HG02571 (cell line): ENCODE measurements around the gene JADE2.
A peak's percentile ranks its signal among the peaks of the same experiment; 100 is the strongest.
"Not testable (repeated sequence)": the region's sequence is repeated elsewhere in the genome, so short reads cannot be mapped to it uniquely, and the experiment has no call there.

Experiments
- ATAC-seq: cut with Tn5 transposase; IDR thresholded peaks from one replicate; pipeline ENCODE4 v1.9.1; 2021; ENCODE audit warnings: mild to moderate bottlenecking, moderate library complexity; ENCODE audit not compliant: unreplicated experiment

JADE2 gene

DNA sequence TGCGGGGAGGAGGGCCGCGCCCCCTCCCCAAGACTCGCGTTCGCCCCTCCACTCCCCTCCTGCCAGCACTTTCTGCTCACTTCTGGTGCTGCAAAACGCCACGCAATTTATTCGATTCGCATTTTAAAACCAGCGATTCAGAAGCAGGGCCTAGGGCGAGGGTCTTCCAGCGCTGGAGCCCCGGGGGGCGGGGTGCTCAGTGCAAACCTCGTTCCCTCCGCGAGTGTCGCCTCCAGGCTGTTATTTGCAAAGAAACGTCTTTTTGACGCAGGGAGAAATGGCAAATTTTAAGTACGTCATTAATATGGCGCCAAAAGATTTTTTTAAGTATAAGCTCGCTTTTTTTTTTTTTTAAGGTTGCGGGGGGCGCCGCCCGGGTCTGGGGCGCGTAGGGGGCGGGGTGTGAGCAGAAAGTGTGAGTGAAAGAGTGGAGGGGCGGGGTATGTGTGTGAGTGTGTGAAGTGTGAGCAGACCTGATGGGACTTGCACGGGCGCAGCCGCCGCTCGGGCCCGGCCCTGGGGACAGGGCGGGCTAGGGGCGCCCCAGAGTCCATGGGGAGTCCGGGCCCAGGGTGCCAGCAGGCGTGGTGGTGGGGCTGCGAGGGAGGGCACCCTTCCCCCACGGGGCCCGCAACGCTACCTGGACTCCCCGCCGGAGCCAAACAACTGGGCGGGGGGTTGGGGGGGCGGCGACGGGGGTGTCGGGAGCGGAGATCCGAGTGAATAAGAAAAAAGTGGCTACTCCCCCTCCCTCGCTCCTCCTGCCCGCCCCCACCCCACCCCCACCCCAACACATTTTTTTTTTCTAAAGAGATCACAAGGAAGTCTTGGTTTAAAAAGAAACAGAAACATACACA lies at the start of gene JADE2:
Gene JADE2, plus strand, starts transcription at position 845 of the 857 bp plus-strand sequence. CDS start 10,188 bp downstream, outside the sequence.
- peak; percentile 39 for ATAC-seq

DNA sequence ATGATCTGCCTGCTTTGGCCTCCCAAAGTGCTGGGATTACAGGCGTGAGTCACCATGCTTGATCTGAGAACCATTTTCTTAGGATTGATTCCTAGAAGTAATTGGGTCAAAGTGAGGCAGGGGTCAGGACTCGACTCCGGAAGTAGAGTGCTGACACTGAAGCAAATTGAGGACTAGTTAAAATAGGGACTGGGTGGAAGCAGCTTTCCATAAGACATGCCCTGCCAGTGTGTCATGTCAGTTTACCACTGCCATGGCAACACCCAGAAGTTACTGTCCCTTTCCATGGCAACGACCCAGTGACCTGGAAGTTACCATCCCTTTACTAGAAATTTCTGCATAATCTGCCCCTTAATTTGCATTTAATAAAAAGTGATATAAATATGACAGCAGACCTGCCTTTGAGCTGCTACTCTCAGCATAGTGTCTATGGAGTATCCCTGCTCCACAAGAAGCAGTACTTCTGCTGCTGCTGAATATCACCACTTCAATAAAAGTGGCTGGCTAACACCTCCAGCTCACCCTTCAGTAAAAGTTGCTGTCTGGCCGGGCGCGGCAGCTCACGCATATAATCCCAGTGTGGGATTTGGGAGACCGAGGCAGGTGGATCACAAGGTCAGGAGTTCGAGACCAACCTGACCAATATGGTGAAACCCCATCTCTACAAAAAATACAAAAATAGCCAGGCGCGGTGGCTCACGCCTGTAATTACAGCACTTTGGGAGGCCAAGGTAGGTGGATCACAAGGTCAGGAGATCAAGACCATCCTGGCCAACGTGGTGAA lies 47.8 kb upstream of the JADE2 start:
- no peak for ATAC-seq

DNA sequence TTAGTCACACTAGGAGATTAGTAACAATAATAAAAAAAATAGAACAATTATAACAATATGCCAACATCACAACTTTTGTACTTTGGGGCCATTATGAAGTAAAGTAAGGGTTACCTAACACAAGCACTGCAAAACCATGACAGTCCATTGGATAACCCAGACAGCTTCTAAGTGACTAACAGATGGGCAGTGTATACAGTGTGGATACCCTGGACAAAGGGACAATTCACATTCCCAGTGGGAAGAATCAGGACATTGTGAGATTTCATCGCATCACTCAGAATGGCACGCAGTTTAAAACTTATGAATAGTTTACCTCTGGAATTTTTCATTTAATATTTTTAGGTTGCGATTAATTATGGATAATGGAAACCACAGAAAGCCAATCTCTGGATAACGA lies 45.6 kb upstream of the JADE2 start:
- no peak for ATAC-seq

DNA sequence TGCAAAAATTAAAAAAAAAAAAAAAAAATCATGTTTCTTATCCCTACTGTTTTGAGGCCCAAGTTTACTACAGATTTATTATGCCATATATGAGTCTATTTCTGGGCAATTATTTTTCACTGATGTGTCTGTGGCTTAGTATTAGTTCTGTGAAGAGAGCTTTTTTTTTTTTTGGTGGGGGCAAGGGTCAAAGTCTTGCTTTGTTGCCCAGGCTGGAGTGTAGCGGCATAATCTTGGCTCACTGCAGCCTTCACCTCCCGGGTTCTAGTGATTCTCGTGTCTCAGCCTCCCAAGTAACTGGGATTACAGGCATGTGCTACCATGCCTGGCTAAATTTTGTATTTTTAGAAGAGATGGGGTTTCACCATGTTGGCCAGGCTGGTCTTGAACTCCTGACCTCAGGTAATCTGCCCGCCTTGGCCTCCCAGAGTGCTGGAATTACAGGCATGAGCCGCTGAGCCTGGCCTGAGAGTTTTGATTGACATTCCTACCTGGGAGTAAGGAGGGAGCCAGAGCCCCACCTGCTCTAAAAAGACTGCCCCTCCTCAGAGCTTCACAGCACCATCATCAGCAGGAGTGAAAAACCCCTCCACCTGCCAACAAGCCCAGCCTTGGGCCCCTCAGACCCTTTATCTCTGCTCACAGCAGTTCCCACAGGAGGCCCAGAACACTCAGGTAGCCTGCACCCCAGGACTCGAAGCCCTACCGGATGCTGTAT lies 36.1 kb upstream of the JADE2 start:
- ATAC-seq, result no peak

DNA sequence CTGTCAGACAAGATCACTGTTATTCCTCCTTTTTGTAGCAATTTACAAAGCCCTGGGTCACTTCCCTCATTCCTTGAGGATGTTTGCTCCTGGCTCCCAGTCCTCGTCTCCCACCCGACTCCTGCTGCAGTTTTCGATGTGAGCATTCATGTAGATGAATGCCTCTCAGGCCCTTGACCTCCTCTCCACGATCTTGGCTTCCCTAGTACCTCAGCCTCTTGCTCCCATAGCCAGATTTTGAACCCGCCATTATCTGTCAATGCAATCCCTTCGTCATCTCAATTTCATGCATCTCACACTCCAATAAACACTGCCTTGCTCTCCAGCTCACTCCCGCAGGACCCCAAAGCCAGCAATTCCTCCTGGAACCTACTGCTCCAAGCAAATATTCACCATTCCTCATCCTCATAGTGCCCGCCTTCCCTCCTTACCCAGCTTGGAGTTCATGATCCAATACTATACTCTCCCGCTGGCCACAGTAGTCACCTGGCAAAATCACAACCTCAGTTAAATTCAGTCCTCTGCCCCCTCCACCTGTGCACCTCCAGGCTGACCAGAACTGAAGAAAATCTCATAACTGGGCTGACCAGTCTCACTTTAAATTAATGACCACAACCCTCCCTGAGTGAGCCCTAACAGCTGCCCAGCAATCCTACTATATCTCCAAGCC lies 35.1 kb upstream of the JADE2 start:
- ATAC-seq, result no peak

DNA sequence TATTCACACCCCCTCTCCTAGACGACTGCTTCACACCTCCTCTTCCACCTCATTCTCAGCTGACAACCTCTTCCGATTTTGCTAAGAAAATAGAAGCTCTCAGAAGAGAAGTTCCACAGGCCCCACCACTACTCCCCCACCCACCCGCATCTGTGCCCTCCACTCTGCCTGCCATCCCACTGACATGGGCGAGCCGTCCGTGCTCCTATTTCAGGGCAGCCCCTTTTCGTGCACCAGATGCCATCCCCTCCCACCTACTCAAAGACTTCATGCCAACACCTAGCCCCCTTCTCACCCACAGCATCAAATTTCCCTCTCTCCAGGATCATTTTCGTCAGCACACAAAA lies 34.6 kb upstream of the JADE2 start:
- ATAC-seq, result no peak

DNA sequence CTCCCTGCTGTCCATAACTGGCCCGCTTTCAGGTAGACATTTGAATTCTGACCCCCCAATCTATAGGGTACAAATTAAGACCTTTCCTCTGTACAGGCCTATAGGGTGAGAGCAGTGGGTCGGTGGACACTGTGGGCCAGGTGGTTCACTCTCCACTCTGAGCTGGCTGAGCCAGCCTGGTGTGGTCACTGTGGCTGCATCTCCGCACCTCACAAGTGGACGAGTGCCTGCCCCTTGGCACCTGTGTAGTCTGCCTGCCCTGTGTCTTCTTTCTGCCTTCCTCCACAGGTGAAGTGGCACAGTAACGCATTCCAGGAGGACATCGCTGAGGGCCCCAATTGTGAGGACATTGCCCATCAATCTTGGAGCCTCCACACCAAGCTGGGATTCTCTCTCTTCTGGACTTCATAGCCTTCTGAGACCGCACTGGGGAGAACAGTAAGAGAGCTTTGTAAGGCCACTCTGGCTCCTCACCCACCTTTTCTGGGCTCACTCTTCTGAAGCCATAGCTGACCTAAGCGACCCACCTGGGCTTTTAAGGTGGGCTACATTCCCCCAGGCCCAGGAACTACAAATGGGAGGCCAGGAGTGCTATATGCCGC lies 33.5 kb upstream of the JADE2 start:
- no peak for ATAC-seq

DNA sequence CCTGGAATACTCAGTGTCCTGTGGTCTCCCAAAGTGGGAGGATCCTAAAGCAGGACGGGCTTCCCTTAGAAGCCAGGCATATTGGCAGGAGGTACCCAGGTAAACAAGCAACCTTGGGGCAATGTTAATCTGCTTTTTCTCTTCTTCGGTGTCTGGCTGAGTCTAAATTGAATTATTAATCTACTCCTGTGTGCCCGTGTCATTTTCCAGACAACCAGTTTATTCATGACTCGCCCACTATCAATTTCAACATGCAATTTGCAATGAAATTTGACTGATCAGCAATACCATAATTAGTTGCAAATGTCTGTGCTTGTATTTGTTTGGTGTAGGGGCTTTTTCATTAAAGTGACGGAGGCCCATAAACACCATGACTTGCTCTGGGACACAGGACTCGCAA lies 32.9 kb upstream of the JADE2 start:
- ATAC-seq, result no peak

DNA sequence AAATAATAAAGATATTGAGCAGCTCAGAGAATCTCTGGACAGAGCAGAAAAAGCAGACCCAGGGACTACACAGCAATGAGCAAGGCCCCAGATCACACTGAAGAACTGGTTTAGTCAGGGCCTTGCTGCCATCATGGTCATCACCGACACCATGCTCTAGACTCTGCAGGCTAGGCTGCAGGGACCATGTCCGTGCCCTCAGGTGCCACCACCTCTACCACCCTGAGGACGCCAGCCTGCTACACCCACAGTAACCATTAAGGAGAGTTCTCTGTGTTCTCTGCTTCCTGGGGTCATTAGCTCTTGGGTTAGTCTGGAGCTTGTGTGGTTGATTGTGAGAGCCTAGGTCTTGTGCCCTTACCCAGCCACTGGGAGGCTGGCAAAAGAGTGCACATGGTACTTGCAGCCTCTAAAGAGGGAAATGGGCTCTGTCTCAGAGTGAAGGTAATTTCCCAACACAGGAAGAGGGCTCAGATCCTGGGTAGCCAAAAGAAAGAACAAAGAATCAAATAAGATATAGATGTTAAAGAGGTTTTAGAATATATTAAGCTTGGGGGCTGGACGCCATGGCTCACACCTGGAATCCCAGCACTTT lies 31.9 kb upstream of the JADE2 start:
- ATAC-seq, result no peak

DNA sequence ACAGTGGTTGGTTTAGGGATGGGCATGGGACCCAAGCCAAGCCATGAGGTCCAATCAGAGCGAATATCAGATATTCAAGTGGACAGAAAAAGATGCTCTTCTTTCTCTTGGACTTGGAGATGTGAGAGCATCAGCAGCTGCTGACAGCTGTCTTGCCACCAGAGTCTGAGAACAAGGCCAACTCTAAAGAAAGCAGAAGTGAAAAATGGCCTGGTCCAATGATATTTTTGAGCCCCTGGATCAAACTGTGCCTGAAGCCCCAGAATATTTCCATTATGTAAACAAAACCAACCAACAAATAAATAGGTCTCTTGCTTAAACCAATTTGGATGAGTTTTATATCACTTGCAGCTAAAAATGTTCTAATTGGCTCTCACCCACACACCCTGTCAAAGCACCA lies 30.7 kb upstream of the JADE2 start:
- no peak for ATAC-seq

DNA sequence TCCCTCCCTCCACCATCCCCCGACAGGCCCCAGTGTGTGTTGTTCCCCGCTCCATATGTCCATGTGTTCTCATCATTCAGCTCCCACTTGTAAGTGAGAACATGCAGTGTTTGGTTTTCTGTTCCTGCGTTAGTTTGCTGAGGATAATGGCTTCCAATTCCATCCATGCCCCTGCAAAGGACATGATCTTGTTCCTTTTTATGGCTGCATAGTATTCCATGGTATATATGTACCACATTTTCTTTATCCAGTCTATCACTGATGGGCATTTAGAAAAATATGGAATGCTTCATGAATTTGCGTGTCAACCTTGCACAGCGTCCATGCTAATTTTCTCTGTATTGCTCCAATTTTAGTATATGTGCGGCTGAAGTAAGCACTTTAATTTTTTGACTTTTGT lies 25.6 kb upstream of the JADE2 start:
- not testable (repeated sequence) for ATAC-seq

DNA sequence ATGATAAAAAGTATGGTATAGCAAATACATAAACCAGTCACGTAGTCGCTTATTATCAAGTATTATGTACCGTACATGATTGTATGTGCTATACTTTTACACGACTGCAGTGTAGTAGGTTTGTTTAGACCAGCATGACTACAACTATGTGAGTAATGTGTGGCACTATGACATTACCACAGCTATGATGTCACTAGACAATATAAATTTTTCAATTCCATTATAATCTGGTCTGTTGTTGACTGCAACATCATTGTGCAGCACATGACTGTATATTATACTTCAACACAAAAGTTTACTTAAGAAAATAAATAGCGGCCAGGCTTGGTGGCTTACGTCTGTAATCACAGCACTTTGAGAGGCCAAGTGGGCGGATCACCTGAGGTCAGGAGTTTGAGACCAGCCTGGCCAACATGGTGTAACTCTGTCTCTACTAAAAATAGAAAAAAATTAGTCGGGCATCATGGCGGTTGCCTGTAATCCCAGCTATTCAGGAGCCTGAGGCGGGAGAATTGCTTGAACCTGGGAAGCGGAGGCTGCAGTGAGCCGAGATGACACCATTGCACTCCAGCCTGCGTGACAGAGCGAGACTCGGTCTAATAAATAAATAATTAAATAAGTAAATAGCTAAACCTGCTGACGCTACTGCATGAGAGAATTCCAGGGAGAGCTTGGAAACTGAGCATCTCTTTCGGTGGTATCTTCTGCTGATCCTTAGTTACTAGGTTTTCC lies 24.6 kb upstream of the JADE2 start:
- no peak for ATAC-seq

DNA sequence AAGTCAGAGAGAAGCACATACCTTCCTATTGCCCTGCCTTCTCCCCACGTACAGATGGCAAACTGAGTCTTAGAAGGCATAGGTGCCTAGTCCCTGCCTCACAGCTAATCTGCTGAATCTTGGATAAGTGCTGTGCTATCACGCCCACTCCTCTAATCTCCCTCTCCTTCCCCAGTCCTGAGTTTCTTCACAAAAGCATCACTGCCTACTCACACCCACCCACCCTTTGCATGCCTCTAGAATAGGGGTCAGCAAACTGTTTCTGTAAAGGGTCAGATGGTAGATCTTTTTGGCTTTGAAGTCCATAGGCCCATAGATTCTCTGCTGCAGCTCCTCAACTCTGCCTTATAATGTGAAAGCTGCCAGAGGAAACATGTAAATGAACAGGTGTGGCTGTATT lies 23.2 kb upstream of the JADE2 start:
- no peak for ATAC-seq

DNA sequence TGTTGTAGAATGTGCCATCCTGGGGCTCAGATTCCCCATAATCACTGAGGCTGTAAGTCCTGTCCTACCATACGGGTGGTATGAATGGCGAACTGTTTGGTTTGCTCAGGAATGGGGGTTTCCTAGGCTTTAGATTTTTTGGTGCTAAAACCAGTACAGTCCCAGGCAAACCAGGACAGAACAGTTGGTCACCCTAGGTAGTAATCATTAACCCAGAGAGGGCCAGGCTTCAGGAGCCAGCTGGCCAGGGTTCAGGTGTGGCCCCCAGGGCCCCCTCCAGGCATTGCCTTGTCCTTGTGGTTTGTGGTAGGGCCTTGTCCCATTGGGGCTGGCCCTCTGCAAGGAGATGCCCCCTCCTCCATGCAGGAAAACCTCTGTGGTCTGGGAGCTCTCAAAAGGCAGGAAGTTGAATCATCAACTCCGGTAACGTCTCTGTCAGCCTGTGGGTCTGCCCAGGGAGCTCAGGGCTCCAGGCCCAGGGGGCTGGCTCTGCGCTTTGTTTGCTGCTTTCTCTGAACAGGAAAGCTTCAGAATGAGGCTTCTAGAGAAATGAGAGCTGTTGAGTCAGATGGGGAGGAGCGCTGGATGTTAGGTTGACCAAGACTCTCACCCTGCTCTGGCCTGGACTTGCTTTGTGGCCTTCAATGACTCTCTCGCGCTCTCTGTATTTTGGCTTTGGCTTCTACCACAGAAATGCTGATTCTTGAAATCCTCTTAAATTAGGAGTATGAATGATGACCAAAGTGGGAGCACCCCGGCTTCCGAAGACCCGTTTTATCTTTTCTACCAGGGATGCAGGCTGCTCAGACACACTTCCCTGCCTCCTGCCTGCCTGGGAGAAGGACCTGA lies 22.2 kb upstream of the JADE2 start:
- ATAC-seq, result peak; percentile 75

DNA sequence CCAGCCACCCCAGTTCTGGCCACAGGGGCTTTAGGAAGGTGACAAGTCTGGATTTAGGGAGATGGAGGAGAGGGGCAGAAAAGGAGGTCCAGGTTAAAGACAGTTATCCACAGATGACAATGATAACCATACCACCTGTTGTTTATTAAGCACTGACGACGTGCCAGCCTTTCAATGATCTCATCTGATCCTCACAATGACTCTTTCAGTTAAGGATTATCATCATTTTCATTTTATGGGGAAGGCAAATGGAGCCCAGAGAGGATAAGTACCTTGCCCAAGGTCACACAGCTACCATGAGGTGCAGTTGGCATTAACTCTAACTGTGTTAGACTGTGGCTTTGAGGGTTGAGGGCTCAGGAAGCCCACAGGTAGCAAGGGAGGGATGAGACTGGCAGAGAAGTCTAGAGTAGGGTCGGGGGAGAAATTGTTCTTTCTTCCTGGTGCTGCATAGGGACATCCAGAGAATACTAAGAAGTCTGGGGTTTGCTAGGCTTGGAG lies 21.5 kb upstream of the JADE2 start:
- ATAC-seq, result no peak

DNA sequence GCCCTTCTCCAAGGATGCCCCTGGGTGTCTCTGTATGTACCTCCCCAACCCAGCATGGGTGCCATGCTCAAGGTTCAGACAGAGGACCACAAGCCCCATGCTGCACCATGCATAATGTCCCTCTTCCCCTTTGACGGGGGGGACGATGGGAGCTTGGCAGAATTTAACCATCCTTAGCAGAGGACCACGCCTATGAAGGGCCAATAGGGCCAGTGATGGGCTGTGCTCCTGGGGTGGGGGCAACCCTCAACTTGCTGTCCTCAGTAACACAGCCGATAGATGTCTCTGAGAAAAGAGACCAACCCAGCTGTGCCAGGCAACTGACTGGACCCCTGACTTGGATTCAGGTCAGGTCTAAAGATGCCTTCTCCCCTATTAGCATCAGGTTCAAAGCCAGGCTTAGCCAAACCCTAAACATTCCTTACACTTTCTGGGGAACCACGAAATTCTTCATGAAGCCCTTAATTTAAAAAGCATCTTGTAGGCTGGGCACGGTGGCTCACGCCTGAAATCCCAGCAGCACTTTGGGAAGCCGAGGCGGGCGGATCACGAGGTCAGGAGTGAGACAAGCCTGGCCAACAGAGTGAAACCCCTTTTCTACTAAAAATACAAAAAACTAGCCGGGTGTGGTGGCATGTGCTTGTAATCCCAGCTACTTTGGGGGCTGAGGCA lies 20.7 kb upstream of the JADE2 start:
- ATAC-seq, result no peak

DNA sequence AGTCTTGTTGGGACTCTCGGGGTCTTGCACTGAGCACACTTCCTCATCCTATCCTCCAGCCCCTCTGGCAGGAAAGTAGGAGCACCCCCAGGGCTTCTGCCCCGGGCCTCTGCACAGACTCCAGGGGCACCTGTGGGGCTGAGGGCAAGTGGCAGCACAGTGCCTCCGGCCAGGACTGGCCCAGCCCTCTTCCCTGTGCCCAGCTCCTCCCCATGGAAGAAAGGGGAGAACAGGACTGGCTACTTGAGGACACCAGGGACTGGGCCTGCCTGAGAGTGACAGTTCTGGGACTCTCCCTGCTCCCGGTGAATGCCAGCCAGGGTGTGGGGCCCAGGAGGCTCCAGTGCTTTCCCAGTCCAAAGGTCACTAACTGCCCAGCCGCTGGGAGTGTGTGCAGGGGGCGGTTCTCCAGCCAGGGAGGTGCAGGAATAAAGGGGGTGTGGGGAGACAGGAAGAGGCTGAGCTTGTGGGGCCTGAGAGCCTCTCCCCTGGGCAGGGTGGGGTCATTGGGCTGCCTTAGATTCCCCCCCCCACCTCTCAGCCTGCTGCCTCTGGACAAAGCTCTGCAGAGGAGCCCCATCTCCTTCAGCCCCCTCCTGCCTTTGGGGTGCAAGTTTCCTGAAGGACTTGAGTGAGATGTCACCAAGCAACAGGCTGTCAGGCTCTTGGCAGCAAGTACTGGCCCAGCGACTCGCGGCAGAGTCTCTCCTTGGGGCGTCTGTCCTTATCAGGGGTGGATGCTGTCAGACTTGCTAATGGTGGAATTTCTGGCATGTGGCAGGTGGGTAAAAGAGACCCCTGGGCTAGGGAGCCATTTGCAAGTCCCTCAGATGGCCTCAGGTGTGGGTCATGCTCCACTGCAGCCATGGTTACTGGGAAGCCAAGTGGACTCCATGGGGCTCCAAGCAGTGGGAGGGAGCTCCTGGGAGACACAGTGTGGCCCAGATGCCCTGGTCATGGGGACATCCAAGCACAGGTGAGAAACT lies 19.1 kb upstream of the JADE2 start:
- no peak for ATAC-seq
